Natural killer cell (primary cell): ENCODE results near the gene MTUS2. TPM values are rescaled to one million over a fixed set of nuclear protein-coding genes. Genes with fewer than 3 reads are reported as not detected.

Experiments
- ATAC-seq, 3 donors: fragments of 150-1000 bp in 2 of 3; fragments of 200-7000 bp in 1 of 3; cut with Tn5 transposase; 1 replicate in 1 of 3; 2 replicates in 2 of 3; pipeline ENCODE4 v1.10.0; 2021; ENCODE audit warnings: mild to moderate bottlenecking in 2 of 3, moderate library complexity in 2 of 3
- DNase-seq, 2 donors: peaks; one replicate each; pipeline versions ENCODE4 v3.0.0 to v3.0.0-alpha.2; 2013 to 2021; ENCODE audit warnings: mixed read lengths in 1 of 2
- H3K27ac ChIP-seq: one replicate; pipeline ENCODE4 v1.5.1; 2013; ENCODE audit warnings: mild to moderate bottlenecking, low read length
- H3K27me3 ChIP-seq: one replicate; pipeline ENCODE4 v1.6.1; 2013; ENCODE audit warnings: low read length; ENCODE audit not compliant: control insufficient read depth, insufficient read depth
- H3K36me3 ChIP-seq: one replicate; pipeline ENCODE4 v1.6.1; 2013; ENCODE audit warnings: low read length; ENCODE audit not compliant: control insufficient read depth, insufficient read depth
- H3K4me1 ChIP-seq: one replicate; pipeline ENCODE4 v1.6.1; 2013; ENCODE audit warnings: low read length; ENCODE audit not compliant: control insufficient read depth, insufficient read depth
- H3K4me3 ChIP-seq: one replicate; pipeline ENCODE4 v1.5.1; 2013; ENCODE audit warnings: low read length
- H3K9me3 ChIP-seq: one replicate; pipeline ENCODE4 v1.6.1; 2013; ENCODE audit warnings: low read length; ENCODE audit not compliant: control insufficient read depth, insufficient read depth
- H3K27ac Mint-ChIP-seq, 2 donors: one replicate each; pipeline ENCODE4 v1.8.0; 2022; ENCODE audit warnings: mild to moderate bottlenecking in 2 of 2, mixed read lengths in 2 of 2, moderate library complexity in 1 of 2
- H3K27me3 Mint-ChIP-seq, 2 donors: one replicate each; pipeline ENCODE4 v1.8.0; 2022; ENCODE audit warnings: low read depth in 2 of 2, mixed read lengths in 2 of 2
- H3K36me3 Mint-ChIP-seq: one replicate; pipeline ENCODE4 v1.8.0; 2022; ENCODE audit warnings: mixed read lengths
- H3K4me1 Mint-ChIP-seq, 2 donors: one replicate each; pipeline ENCODE4 v1.8.0; 2022; ENCODE audit warnings: mixed read lengths in 2 of 2
- H3K4me3 Mint-ChIP-seq: one replicate; pipeline ENCODE4 v1.8.0; 2022; ENCODE audit warnings: mild to moderate bottlenecking, moderate library complexity, mixed read lengths
- H3K9me3 Mint-ChIP-seq, 2 donors: one replicate each; pipeline ENCODE4 v1.8.0; 2022; ENCODE audit warnings: mixed read lengths in 2 of 2
- CTCF ChIP-seq: fragments of 200-600 bp; IDR thresholded peaks from one replicate; pipeline ENCODE4 v1.8.0; 2022; ENCODE audit warnings: antibody characterized with exemption
- WGBS: methylation state at CpG from one replicate; pipeline ENCODE4 v1.1.7; 2013; ENCODE audit warnings: missing lambda C conversion rate; ENCODE audit not compliant: insufficient coverage; 5-methylcytosine and 5-hydroxymethylcytosine counted together
- intact Hi-C: fragments of 100-400 bp; cut with micrococcal nuclease; formaldehyde crosslinking; loops from one replicate; pipeline ENCODE4 v1.14.2; 2022
- total RNA-seq, 4 donors: library from RNA; stranded (reverse); fragments of 120-200 nt in 1 of 4; gene quantifications; one replicate each; pipeline versions ENCODE4 v1.2.3 to v1.2.4, GENCODE V29; 2013 to 2022

Gene MTUS2
- total RNA-seq, 3 donors from 2014 or later (not counting 1 experiment from before 2014, with no cell fraction given), result not detected

DNA sequence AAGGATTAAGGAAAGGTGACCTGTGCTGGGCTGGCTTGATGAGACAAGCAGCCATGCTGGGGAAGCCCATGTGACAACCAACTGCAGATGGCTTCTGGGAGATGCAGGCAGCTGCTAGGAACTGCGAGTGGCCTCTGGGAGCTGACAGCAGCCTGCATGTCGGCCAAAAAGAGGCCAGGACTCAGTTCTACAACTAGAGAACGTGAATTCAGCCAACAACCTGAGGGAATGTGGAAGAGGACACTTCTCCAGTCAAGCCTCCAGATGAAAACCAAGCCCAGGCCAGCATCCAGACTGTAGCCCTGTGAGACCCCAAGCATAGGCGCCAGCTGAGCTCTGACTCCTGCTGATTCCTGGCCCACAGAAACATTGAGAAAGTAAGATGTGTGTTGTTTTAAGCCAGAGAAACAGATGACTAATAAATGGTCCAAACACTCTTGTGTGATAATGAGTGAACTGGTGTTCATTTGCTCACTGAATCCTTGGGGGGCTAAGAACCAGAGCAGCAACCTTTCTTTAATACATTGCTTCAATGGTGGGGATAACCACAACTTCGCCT is 730.4 kb downstream of the MTUS2 start:
- Mint-ChIP-seq H3K4me3 (no peak overlapping the region), H3K4me1 (peaks cover 0 to 12% of the 10 kb centered on the region in 2 donors), H3K36me3 (no peaks in the 10 kb centered on the region), H3K27me3 (no peaks in the 10 kb centered on the region), H3K27ac (peak overlapping the region in 1 of 2 donors; percentile 42), H3K9me3 (no peaks in the 10 kb centered on the region)
- WGBS, result over 99% methylated on average over 5 of the region's 5 CpGs
- intact Hi-C loops, result no loop called here
- Histone ChIP-seq H3K27me3 (no peaks in the 10 kb centered on the region), H3K4me1 (no peaks in the 10 kb centered on the region), H3K27ac (no peak overlapping the region), H3K4me3 (no peak overlapping the region), H3K36me3 (peaks cover 13% of the 10 kb centered on the region), H3K9me3 (no peaks in the 10 kb centered on the region)
- ATAC-seq (no peak), DNase-seq (no peak)
- TF ChIP-seq CTCF, result no peak

DNA sequence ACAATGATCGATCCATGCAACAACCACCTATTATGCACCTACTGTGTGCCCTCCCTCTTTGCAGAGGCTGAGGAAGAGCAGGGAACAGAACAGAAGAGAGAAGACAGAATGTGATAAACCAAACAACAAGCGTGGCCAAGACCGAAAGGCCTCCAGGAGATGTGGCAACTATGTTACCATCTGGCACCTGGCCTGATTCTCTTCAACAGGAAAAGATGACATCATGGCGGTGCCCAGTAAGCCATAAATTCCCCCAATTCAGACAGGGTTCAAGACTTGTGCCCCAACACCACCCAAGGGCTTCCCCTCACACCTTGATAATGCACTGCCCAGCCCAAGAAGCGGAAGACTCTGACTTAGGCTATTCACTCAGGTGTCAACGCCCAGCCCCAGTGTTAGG is 731.1 kb downstream of the MTUS2 start:
- Histone ChIP-seq H3K27me3 (no peaks in the 10 kb centered on the region), H3K9me3 (no peaks in the 10 kb centered on the region), H3K4me1 (no peaks in the 10 kb centered on the region), H3K4me3 (no peak overlapping the region), H3K27ac (no peak overlapping the region), H3K36me3 (peaks cover 13% of the 10 kb centered on the region)
- Mint-ChIP-seq H3K4me1 (peaks cover 0 to 12% of the 10 kb centered on the region in 2 donors), H3K27me3 (no peaks in the 10 kb centered on the region), H3K9me3 (no peaks in the 10 kb centered on the region), H3K4me3 (no peak overlapping the region), H3K36me3 (no peaks in the 10 kb centered on the region), H3K27ac (peak overlapping the region in 1 of 2 donors; percentile 42)
- WGBS, result 98% methylated on average over 5 of the region's 6 CpGs
- DNase-seq (no peak), ATAC-seq (no peak)
- intact Hi-C loops, result no loop called here
- no peak for TF ChIP-seq CTCF

Other genes starting within 250 kb of the MTUS2 start
- gene POMP, start 161.2 kb upstream of the MTUS2 start, total RNA-seq, result 10 to 100 TPM; 33.0 to 42.2 (median 36.0) TPM
- 10 to 100 TPM in 2 of 3 donors, 1 to 10 TPM in 1; 9.7 to 16.2 (median 11.9) TPM for gene SLC46A3, start 101.4 kb upstream of the MTUS2 start, total RNA-seq